IPS-NIHi11 (cell line): ENCODE measurements around the gene HDGFL3.
"Not testable (repeated sequence)": the region's sequence is repeated elsewhere in the genome, so short reads cannot be mapped to it uniquely, and the experiment has no call there.

Experiments used
- DNase-seq: peaks from one replicate; pipeline ENCODE4 v3.0.0; 2012; ENCODE audit warnings: mixed read lengths, low spot score

The HDGFL3 gene

DNA sequence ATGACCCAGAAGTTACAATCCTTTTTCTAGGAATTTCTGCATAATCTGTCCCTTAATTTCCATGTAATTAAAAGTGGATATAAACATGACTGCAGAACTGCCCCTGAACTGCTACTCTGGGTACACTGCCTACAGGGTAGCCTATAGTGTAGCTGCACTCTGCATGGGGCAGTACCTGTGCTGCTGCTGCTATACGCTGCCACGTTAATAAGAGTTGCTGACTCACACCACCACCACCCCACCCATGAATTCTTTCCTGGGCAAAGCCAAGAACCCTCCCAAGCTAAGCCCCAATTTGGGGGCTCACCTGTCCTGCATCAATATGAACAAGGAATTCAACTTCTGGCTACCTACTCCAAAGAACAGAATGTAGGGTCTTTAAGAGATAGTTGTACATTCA, 13.9 kb downstream of the HDGFL3 start:
- no peak for DNase-seq

GRCh38 chr15:83192742-83193141, 14.9 kb downstream of the HDGFL3 start:
- DNase-seq = no peak

GRCh38 chr15:83190450-83190849, 17.2 kb downstream of the HDGFL3 start:
- DNase-seq = no peak

- no peak for DNase-seq
Observed at GRCh38 chr15:83185561-83185960, 22.1 kb downstream of the HDGFL3 start.

DNA sequence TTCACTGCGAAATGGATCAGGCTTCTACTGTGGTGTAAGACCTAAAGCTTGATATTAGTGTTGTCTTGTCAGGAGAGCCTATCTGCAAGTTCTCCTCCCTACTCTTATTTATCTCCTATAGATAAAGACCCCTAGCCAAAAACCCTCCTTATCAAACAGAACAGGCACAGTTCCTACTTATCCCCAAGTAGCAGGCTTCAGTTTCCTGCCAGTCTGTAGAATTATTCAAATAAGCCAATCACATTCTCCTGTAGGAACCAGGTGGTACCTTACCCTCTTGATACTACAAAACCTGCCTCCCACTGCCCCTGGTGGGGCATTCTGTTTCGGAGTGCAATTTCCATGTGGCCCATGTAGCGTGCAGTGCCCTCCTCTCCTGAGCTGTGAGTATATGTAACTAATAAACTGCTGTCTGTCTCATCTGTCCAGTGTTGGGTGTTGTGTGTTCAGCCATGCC, 28.7 kb downstream of the HDGFL3 start:
- DNase-seq = no peak

- DNase-seq = no peak
Observed at GRCh38 chr15:83178390-83178789, 29.2 kb downstream of the HDGFL3 start.

DNA sequence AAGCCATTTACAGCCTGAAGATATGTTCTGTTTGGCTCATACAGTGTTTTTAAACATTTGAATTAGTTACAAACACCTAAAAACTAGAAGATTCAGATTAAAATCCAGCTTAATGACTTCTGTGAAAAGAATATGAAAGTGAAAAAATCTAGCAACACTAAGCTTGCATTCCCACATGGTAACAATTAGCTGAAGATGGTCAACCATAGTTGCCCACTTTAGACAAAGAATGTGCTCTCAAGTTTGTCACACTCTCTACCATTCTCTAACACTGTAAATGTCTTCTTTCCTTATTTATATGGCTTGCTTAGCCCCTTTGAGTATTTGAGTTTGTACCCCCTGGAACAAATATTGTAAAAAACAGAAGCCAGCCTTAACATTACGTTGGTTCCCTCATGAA, 32.7 kb downstream of the HDGFL3 start:
- no peak for DNase-seq

GRCh38 chr15:83170474-83171165, 37.0 kb downstream of the HDGFL3 start:
- no peak for DNase-seq

DNA sequence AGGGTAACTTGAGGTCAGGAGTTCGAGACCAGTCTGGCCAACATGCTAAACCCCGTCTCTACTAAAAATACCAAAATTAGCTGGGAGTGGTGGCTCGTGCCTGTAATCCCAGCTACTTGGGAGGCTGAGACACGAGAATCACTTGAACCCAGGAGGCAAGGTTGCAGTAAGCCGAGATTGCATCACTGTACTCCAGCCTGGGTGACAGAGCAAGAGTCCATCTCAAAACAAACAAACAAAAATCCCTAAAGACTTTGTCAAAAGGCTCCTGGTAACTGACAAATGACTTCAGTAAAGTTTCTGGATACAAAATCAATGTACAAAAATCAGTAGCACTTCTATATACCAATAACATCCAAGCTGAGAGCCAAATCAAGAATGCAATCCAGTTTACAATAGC, 38.0 kb downstream of the HDGFL3 start:
- not testable (repeated sequence) for DNase-seq

DNA sequence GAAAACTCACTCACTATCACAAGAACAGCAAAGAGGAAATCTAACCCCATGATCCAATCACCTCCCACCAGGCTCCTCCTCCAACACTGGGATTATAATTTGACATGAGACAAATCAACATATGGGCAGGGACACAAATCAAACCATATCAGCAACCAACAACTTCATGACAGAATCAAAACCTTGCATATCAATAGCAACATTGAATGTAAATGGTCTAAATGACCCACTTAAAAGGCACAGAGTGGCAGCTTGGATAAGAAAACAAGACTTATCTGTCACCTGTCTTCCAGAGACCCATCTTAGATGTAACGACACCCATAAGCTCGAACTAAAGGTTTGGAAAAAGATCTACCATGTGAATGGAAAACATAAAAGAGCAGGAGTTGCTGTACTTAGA, 40.8 kb downstream of the HDGFL3 start:
- no peak for DNase-seq

- DNase-seq = no peak
Observed at GRCh38 chr15:83166218-83166617, 41.4 kb downstream of the HDGFL3 start.

DNA sequence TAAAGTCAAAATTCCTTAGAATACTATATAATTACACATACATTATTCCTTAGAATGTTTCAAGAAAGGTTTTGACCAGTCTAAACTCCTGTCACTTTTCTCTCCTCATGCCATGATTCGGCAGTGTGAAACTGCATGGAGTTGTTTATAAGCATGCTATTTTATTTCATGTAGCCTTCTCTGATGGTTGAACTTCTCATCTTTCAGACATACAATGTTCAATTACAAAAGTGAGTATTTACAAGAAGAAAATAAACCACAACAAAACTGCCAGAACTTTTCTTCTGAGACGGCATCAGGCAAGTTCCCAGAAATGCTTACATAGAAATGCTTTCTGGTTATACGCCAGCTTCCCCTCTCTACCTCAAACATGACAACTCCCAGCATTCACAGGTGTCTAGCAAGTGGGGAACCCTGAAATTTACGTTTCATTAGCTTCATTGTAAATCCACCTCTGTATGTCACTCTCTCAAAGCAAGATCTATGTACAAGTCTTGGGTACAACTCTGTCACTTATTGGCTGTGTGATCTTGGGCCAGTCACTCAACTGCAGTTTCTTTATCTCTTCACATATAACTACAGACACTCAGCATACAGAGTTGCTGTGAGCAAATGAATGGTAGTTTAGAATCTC, 42.7 kb downstream of the HDGFL3 start:
- no peak for DNase-seq

DNA sequence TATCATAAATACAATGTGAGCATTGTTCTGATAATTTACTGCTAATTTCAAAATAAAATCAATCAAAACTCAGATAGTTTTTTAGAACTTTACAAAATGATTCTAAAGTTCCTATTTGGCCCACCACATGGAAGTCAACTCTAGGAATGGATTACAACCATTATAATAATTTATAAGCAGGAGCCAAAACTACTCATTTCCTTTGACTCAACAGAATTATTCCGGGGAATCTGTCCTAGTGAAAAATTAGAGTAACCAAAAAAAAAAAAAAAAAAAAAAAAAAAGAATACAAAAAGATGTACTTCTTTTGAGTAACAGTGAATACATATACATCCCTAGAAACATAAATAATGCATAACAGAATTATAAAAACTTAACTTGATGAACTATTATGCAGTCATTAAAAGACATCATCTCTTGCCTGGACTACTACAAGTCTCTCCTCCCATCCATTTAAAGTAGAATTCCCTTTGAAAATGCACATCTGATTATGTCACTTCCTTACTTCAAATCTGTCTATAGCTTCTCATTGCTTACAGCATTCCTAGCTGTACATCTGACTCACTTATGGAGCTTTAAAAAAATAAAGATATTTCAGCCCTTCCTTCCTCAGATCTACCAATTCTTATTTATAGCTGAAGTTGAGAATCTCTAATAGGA, 43.4 kb downstream of the HDGFL3 start:
- DNase-seq = no peak

- DNase-seq = no peak
Observed at GRCh38 chr15:83163032-83163431, 44.6 kb downstream of the HDGFL3 start.

GRCh38 chr15:83160741-83161140, 46.9 kb downstream of the HDGFL3 start:
- DNase-seq = no peak

DNA sequence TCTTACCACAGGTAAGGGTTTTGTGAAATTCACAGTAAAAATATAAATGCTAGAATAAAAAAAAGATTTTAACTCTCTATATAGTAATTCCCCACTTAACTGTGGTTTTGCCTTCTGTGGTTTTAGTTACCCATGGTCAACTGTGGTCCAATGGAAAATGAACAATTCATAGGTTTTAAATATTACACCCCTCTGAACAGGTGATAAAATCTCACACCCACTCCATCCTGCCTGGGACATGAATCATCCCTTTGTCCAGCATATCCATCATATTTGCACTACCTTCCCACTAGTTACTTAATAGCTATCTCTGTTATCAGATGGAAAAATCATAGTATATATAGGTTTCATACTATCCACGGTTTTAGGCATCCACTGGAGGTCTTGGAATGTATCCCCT, 49.2 kb downstream of the HDGFL3 start:
- DNase-seq = no peak

DNA sequence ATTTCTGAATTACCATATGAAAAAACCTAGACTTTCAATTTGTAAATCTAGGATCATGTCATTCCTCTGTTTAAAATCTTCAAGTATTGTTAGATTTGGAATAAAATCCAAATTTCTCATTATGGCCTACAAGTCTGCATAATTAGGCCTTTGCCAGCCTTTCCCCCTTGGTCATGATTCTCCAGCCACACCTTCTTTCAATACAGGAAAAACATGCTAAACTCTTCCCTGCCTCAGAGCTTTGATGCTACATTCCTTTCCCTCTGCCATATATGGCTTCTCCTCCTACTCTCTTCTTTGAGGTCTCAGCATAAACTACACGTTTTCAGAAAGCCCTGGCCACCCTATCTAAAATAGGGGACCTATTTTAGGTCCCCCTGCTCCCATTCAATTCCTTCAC, 51.7 kb downstream of the HDGFL3 start:
- DNase-seq = peak; percentile 8

GRCh38 chr15:83153288-83153687, 54.3 kb downstream of the HDGFL3 start:
- DNase-seq = no peak

GRCh38 chr15:83144771-83145170, 62.9 kb downstream of the HDGFL3 start:
- DNase-seq = no peak

GRCh38 chr15:83142151-83142550, 65.5 kb downstream of the HDGFL3 start:
- not testable (repeated sequence) for DNase-seq

DNA sequence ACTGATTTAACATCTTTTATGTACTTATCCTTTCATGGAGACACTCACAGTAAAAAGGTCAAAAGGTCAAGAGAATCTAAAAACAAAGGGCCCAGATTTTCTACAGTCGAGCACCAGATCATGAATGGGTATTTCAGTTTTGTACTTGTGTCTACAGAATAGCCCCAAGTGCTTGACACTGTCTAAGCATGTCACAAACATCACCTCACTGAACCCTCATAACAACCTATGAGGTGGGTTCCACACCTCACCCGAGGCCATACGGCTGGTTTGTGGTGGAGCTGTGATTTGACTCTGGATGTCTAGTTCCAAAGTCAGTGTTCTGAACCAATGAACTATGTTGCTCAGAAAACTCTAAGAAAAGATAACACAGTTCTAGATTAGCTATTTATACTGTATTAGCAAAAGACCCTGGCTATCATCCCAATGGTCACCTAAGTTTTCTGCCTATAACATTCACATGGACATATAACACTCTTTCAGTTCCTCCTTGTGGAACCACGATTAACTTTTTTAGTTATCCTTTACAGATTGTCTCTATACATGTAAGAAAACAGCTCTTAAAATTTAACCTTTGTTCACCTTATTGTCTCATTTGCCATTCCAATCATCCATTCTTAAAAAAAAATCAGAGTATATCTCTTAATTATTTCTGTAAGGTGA, 74.6 kb downstream of the HDGFL3 start:
- DNase-seq = no peak

GRCh38 chr15:83129791-83130190, 77.8 kb downstream of the HDGFL3 start:
- DNase-seq = no peak
